ENCODE results near the gene PTTG1IP.

The PTTG1IP gene

DNA sequence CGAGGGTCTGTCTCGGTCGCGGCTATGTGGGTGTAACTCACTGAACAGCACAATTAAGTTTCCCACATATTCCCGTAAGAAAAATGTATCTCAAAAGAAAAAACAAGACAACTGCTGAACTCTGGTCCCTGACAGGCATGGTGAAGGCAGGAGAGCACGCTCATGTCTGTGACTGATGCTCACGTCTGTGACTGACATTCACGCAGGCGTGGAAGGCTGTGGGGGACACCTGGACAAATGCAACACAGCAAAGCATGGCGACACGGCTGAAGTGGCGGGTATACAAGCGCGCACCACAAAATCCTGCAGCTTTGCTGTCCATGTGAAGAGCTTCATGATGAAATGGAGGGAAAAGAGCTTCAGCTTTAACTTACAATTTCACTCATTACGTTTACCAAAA lies 6.0 kb downstream of the PTTG1IP start:
- TF ChIP-seq, protein P1, sequence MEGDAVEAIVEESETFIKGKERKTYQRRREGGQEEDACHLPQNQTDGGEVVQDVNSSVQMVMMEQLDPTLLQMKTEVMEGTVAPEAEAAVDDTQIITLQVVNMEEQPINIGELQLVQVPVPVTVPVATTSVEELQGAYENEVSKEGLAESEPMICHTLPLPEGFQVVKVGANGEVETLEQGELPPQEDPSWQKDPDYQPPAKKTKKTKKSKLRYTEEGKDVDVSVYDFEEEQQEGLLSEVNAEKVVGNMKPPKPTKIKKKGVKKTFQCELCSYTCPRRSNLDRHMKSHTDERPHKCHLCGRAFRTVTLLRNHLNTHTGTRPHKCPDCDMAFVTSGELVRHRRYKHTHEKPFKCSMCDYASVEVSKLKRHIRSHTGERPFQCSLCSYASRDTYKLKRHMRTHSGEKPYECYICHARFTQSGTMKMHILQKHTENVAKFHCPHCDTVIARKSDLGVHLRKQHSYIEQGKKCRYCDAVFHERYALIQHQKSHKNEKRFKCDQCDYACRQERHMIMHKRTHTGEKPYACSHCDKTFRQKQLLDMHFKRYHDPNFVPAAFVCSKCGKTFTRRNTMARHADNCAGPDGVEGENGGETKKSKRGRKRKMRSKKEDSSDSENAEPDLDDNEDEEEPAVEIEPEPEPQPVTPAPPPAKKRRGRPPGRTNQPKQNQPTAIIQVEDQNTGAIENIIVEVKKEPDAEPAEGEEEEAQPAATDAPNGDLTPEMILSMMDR (IDR thresholded peaks at IDR 0.05; ENCODE audit: control insufficient read depth, extremely low read depth, insufficient read depth), result no peak
- no peak for DNase-seq (ENCODE audit: low read depth)
- no peak overlapping the region for H3K4me3 ChIP-seq (ENCODE audit: low read depth, low read length)

DNA sequence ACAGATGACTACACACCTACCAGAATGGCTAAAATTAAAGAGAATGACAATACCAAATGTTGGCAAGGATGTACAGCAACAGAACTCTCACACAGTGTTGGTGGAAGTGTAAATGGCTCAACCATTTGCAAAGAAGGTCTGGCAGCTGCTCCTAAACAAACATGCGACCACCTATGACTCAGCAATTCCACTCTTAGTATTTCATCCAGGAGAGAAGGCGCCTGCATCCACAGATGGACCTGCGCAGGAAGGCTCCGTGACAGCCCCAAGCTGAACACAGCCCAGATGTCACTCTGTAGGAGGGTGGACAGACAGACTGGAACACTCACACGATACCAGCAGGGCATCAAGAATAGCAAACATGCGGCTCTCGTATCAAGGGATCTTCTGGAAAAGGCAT lies 6.7 kb downstream of the PTTG1IP start:
- H3K4me3 ChIP-seq (ENCODE audit: low read depth, low read length), result no peak overlapping the region
- TF ChIP-seq, protein P1 (IDR thresholded peaks at IDR 0.05; ENCODE audit: control insufficient read depth, extremely low read depth, insufficient read depth), result no peak
- no peak for DNase-seq (ENCODE audit: low read depth)

DNA sequence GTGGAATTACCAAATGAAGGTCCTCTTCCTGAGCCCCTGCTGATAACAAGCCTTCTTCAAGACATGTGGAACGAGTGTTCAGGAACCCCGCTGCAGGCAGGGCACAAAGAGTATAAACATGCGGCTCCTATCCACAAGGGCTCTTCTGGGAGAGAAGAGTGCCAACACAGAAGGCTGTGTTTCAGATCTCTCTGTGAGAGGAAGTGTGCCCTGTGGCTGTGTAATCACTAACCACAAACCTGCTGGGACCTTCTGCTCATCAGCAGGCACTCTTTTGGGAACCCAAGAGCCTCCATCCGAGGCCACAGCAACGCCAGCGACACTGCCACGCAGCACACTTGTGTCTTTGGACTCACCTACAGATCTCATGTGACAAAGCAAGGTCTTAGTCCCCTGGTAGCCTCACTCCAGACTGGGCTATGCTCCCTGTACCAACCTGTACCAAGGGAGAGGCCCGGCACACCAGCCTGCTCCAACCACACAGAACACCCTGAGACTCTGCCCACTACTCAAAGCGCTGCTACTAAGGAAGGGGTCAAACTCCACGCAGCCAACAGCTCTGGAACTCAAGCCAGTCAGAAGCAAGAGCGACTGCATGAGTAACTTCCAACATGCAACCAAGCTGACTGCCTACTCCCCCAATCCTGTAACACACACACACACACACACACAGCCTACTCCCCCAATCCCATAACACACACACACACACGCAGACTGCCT lies 7.8 kb downstream of the PTTG1IP start:
- no peak for DNase-seq (ENCODE audit: low read depth)

DNA sequence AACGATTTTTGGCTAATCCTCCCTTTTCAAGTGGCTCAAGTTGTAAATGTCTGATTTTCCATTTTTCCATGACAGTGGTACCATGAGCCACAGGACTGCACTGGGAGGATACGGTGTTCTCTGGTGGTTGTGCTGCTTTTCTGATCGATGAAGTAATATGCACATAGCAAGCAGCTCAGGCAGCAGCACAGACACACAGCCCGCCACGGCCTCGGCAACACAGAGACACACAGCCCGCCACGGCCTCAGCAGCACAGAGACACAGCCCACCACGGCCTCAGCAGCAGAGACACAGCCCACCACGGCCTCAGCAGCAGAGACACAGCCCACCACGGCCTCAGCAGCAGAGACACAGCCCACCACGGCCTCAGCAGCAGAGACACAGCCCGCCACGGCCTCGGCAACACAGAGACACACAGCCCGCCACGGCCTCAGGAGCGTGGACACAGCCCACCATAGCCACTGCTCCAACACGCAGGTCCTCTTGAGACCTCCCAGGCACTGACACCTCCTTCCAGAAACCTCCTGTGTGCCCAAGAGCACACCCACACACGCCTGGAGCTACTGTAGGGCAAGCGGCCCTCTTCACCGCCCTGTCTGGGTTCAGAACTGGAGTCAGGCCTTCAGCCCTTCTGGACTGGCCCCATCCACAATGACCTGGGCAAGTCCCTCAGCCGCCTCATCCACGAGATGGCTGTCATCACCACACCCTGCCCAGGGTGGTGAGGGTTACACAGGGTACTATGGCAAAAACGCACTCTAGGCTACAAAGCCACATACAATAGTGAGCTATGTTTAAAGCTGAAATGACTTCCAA lies 10.4 kb downstream of the PTTG1IP start:
- no peak overlapping the region for H3K4me3 ChIP-seq (ENCODE audit: low read depth, low read length)
- DNase-seq (ENCODE audit: low read depth), result no peak
- TF ChIP-seq, protein P1 (IDR thresholded peaks at IDR 0.05; ENCODE audit: control insufficient read depth, extremely low read depth, insufficient read depth), result no peak

More for the DNA sequence above, 7.8 kb downstream of the PTTG1IP start:
- no peak overlapping the region for H3K4me3 ChIP-seq (ENCODE audit: low read depth, low read length)
- TF ChIP-seq, protein P1 (IDR thresholded peaks at IDR 0.05; ENCODE audit: control insufficient read depth, extremely low read depth, insufficient read depth), result no peak

DNA sequence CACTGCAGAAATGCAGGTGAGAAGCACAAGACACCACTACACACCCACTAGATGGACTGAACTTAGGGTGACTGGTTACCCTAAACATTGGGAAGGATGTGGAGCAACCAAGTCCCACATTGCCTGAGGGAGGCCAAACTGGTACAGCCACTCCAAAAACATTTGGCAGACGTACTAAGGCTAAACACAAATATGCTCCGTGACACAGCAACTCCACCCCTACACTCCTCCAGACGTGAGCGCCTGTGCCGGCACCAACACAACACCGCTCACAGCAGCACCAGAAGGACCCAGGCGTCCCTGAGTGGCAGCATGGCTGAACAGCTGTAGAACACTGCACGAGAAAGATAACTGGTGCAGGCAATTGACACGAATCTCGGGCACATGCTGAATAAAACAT lies 14.7 kb downstream of the PTTG1IP start:
- TF ChIP-seq, protein P1 (IDR thresholded peaks at IDR 0.05; ENCODE audit: control insufficient read depth, extremely low read depth, insufficient read depth), result no peak
- DNase-seq (ENCODE audit: low read depth), result no peak
- H3K4me3 ChIP-seq (ENCODE audit: low read depth, low read length), result no peak overlapping the region

DNA sequence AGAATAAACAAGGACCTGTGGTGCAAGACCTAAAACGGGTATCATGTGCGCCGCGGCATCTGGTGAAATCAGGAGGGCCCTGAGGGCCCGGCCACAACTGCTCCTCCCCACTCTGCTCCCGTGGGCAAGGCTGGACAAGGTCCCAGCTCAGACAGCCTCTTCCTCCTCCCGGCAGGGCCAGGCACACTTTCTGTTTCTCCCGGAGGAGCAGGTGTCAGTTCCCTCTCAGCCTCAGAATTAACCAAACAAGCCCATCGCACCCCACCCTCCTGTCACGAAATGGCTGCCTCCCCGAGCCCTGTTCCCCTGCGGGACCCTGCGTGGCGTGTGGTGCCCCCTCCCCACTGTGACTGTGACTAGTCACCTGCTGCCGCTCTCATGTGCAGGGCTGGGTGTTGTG lies 15.2 kb downstream of the PTTG1IP start:
- H3K4me3 ChIP-seq (ENCODE audit: low read depth, low read length), result no peak overlapping the region
- DNase-seq (ENCODE audit: low read depth), result no peak
- TF ChIP-seq, protein P1 (IDR thresholded peaks at IDR 0.05; ENCODE audit: control insufficient read depth, extremely low read depth, insufficient read depth), result no peak

Measured in LNCaP clone FGC (cell line).